Measurements from ENCODE around the gene TMEM127.
"Not testable (repeated sequence)": the region's sequence is repeated elsewhere in the genome, so short reads cannot be mapped to it uniquely, and the experiment has no call there.

TMEM127 gene

DNA sequence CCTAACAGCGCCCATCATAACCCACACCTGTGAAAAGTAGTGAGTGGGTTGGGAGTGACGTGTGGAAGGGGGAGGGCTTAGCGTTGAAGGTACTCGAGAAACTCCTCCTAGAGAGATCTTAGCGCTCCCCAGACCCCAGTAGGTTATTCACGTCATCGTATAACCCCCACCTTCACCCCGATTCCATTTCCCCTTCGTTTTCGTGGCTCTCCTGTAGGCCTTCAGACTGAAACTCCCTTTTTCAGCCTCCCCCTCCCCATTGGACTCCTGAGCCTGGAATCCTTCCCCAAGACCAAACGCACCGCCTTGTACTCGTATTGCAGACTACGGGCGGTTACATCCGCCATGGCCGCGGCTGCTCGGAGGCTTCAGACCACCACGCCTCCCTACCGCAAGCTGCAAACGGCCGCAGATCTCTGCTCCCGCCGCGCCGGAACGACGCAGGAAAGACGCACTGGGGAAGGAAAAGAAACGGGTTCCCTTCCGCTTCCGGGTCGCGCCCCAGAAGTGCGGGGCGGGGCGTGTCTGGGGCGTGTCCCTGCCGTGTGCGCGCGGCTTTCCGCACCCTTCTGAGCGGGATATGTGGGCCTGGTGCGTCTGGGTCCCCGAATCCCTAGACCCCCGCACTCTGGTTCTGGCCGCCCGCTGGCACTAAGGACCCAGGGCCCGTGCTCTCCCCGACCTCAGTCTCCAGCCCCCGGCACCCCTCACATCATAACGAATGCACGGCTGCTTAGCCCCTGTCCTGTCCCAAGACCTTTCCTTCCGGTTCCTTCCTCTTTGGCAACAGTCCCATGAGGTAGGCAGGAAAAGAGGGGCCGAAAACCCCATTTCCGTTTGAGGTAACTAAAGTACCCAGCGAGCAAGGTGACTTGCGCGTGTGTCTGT, 39.5 kb upstream of the TMEM127 start, which contains the start of gene SNRNP200:
Gene SNRNP200 (minus strand): TSS at position 456 of the 888 bp plus-strand sequence. CDS start 109 bp downstream, at position 347.
- Histone ChIP-seq H3K4me3 (ENCODE audit: low read depth, low read length) (peak within 1 kb of the TSS; percentile 97), H3K4me1 (no peaks in the 10 kb centered on the region; the same call in 1 of the 2 replicates), H3K9me3 (no peaks in the 10 kb centered on the region), H3K27me3 (no peaks in the 10 kb centered on the region), H3K36me3 (peaks cover 31% of the 10 kb centered on the region)
- TF ChIP-seq, protein P1, sequence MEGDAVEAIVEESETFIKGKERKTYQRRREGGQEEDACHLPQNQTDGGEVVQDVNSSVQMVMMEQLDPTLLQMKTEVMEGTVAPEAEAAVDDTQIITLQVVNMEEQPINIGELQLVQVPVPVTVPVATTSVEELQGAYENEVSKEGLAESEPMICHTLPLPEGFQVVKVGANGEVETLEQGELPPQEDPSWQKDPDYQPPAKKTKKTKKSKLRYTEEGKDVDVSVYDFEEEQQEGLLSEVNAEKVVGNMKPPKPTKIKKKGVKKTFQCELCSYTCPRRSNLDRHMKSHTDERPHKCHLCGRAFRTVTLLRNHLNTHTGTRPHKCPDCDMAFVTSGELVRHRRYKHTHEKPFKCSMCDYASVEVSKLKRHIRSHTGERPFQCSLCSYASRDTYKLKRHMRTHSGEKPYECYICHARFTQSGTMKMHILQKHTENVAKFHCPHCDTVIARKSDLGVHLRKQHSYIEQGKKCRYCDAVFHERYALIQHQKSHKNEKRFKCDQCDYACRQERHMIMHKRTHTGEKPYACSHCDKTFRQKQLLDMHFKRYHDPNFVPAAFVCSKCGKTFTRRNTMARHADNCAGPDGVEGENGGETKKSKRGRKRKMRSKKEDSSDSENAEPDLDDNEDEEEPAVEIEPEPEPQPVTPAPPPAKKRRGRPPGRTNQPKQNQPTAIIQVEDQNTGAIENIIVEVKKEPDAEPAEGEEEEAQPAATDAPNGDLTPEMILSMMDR (IDR thresholded peaks at IDR 0.05; ENCODE audit: low read depth, low read length) = no peak
- peak; percentile 84 for DNase-seq

DNA sequence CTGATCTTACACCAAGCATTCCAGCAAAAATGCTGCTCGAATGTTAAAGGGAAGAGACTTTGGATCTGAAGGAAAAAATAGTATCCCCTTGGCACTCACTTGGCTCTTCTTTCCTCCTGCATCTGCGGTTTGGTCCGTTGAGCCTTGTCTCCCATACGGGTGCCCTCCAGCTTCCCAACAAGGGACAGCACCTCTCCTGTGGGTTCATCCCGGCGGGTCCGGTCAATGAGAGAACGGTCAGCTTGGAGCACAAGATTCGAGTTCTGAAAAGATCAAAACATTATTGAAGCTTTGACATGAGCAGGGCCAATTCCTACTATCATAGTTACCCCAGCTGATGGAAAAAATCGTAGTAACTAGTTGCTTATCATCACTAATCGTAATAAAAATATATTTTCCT, 38.8 kb upstream of the TMEM127 start:
- Histone ChIP-seq H3K36me3 (peaks cover 35% of the 10 kb centered on the region), H3K9me3 (no peaks in the 10 kb centered on the region), H3K4me1 (no peaks in the 10 kb centered on the region; the same call in 1 of the 2 replicates), H3K27me3 (no peaks in the 10 kb centered on the region), H3K4me3 (ENCODE audit: low read depth, low read length) (peak overlapping the region; percentile 97)
- no peak for DNase-seq
- TF ChIP-seq, protein P1 (IDR thresholded peaks at IDR 0.05; ENCODE audit: low read depth, low read length) = no peak

DNA sequence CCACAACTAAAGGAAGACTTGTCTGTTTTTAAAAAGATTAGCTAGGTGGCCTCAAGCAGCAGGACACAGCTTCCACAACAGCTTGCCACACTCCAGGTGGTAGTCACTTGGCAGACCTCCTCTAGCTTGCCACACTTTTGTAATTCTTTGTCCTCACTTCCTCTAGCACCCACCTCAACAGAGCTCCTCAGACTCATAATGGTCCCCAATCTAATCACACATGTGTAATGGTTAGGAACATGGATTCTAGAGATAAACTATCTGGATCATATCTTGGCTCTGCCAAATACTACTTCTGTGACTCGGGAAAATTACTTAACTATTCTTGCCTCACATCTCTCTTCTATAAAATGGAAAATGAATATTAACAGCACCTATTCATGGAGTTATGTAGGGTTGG, 36.1 kb upstream of the TMEM127 start:
- TF ChIP-seq, protein P1 (IDR thresholded peaks at IDR 0.05; ENCODE audit: low read depth, low read length) = no peak
- H3K4me3 ChIP-seq (ENCODE audit: low read depth, low read length) = no peak overlapping the region
- H3K36me3 ChIP-seq = peaks cover 56% of the 10 kb centered on the region
- DNase-seq = no peak
- H3K9me3 ChIP-seq = no peaks in the 10 kb centered on the region
- no peaks in the 10 kb centered on the region; the same call in 1 of the 2 replicates for H3K4me1 ChIP-seq
- no peaks in the 10 kb centered on the region for H3K27me3 ChIP-seq

DNA sequence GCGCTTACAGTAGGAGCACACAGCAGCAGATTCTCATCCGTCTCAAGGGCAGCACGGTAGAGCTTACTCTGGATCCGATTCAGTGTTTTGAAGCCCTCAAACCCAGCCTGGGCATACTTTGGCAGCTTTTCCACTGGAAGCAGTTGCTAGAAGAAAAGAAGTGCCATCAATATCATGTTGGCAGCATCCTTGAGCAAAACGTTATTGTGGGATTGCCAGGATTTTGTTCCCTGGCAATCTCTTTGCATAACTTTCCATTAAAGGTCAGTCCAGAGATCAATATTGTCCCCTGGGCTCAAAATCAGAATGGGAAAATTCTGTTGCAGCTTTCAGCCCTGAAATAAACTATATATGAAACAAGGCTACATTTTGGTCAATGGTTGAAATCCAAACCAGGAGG, 31.1 kb upstream of the TMEM127 start:
- H3K4me1 ChIP-seq = no peaks in the 10 kb centered on the region
- H3K36me3 ChIP-seq = peaks cover 67% of the 10 kb centered on the region
- H3K4me3 ChIP-seq (ENCODE audit: low read depth, low read length) = no peak overlapping the region
- H3K27me3 ChIP-seq = no peaks in the 10 kb centered on the region
- TF ChIP-seq, protein P1 (IDR thresholded peaks at IDR 0.05; ENCODE audit: low read depth, low read length) = no peak
- no peaks in the 10 kb centered on the region for H3K9me3 ChIP-seq
- no peak for DNase-seq

DNA sequence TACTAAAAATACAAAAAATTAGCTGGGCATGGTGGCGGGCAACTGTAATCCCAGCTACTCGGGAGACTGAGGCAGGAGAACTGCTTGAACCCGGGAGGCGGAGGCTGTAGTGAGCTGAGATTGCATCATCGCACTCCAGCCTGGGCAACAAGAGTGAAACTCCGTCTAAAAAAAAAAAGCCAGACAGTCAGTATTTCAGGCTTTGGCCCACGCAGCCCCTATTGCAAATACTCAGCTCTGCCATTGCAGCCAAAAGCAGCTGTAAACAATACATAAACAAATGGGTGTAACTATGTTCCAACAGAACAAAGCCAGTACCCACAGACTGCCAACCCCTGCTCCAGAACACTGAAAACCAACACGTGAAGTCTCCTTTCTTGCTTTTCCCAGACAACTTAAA, 28.5 kb upstream of the TMEM127 start:
- not testable (repeated sequence) for H3K27me3 ChIP-seq; DNase-seq; H3K9me3 ChIP-seq; H3K4me1 ChIP-seq; H3K4me3 ChIP-seq (ENCODE audit: low read depth, low read length)
- H3K36me3 ChIP-seq = peaks cover 72% of the 10 kb centered on the region

DNA sequence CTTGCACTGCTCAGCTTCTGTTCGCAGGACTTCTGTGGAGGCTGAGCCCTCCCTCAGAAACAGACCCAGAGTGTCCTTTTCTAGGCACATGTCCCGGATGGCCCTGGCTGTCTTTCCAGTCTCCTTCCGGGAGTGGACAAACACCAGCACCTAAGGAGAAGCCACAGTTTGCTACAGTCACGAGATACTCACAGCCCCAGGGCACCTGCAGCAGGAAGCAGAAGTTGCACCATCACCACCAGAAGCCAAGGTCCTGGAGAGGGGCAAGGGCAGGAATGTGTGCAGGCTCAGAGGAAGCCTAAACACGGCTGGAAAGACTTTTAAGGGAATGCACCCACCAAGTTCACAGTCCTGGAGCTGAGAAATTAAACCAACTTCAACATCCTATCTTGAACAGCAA, 26.0 kb upstream of the TMEM127 start:
- no peaks in the 10 kb centered on the region for H3K4me1 ChIP-seq
- H3K27me3 ChIP-seq = no peaks in the 10 kb centered on the region
- TF ChIP-seq, protein P1 (IDR thresholded peaks at IDR 0.05; ENCODE audit: low read depth, low read length) = no peak
- DNase-seq = no peak
- H3K36me3 ChIP-seq = peaks cover 67% of the 10 kb centered on the region
- H3K9me3 ChIP-seq = no peaks in the 10 kb centered on the region
- H3K4me3 ChIP-seq (ENCODE audit: low read depth, low read length) = no peak overlapping the region
